Osteocyte (in vitro differentiated cells): Measurements from ENCODE around the gene OR10T2. TPM values are rescaled to one million over a fixed set of nuclear protein-coding genes. Genes with fewer than 3 reads are reported as not detected.

ENCODE experiments used
- DNase-seq: peaks from one replicate; pipeline ENCODE4 v3.0.0; 2021; ENCODE audit warnings: mixed read lengths; ENCODE audit not compliant: unreplicated experiment; ENCODE audit errors: extremely low spot score
- H3K27ac Mint-ChIP-seq: one replicate; pipeline ENCODE4 v1.8.0; 2021; ENCODE audit warnings: mild to moderate bottlenecking, mixed read lengths; ENCODE audit not compliant: unreplicated experiment
- H3K27me3 Mint-ChIP-seq: one replicate; pipeline ENCODE4 v1.8.0; 2021; ENCODE audit warnings: mixed read lengths; ENCODE audit not compliant: unreplicated experiment
- H3K36me3 Mint-ChIP-seq: one replicate; pipeline ENCODE4 v1.8.0; 2021; ENCODE audit warnings: mixed read lengths; ENCODE audit not compliant: unreplicated experiment
- H3K4me1 Mint-ChIP-seq: one replicate; pipeline ENCODE4 v1.8.0; 2021; ENCODE audit warnings: mixed read lengths; ENCODE audit not compliant: unreplicated experiment
- H3K4me3 Mint-ChIP-seq: one replicate; pipeline ENCODE4 v1.8.0; 2021; ENCODE audit warnings: mild to moderate bottlenecking, moderate library complexity, mixed read lengths; ENCODE audit not compliant: unreplicated experiment
- H3K9me3 Mint-ChIP-seq: one replicate; pipeline ENCODE4 v1.8.0; 2021; ENCODE audit warnings: mixed read lengths; ENCODE audit not compliant: unreplicated experiment
- total RNA-seq: library from RNA; stranded (reverse); gene quantifications from 2 replicates; pipeline ENCODE4 v1.2.1, GENCODE V29; 2021
- TF ChIP-seq, protein P1 (sequence below): fragments of 200-600 bp; sonication (generic); IDR thresholded peaks from 2 replicates; pipeline ENCODE4 v1.5.0; 2021; ENCODE audit warnings: antibody characterized with exemption, mild to moderate bottlenecking, moderate library complexity

The OR10T2 gene
- total RNA-seq, 1 donor from 2014 or later, result not detected

DNA sequence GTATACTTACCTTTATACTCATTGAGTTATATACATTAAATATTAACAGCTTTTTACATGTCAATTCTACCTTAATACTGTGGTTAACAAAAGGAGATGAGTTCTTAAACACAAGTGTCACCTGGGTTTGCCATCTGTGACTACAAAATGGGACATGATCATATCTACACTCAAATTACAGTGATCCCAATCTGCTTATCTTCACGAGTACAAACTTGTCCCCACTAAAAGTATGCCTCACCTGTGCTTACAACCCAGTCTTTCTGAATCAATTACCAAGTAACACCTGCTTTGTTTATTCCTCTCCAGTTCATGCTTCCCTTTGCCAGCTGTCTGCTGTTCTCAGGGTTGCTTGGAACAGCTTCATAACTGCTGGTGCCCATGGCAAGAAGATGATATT is 36.8 kb downstream of the OR10T2 start:
- Mint-ChIP-seq H3K4me1 (no peaks in the 10 kb centered on the region), H3K4me3 (no peak overlapping the region), H3K27me3 (no peaks in the 10 kb centered on the region), H3K9me3 (no peaks in the 10 kb centered on the region), H3K36me3 (no peaks in the 10 kb centered on the region), H3K27ac (no peak overlapping the region)
- TF ChIP-seq, protein P1, sequence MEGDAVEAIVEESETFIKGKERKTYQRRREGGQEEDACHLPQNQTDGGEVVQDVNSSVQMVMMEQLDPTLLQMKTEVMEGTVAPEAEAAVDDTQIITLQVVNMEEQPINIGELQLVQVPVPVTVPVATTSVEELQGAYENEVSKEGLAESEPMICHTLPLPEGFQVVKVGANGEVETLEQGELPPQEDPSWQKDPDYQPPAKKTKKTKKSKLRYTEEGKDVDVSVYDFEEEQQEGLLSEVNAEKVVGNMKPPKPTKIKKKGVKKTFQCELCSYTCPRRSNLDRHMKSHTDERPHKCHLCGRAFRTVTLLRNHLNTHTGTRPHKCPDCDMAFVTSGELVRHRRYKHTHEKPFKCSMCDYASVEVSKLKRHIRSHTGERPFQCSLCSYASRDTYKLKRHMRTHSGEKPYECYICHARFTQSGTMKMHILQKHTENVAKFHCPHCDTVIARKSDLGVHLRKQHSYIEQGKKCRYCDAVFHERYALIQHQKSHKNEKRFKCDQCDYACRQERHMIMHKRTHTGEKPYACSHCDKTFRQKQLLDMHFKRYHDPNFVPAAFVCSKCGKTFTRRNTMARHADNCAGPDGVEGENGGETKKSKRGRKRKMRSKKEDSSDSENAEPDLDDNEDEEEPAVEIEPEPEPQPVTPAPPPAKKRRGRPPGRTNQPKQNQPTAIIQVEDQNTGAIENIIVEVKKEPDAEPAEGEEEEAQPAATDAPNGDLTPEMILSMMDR, result no peak
- DNase-seq, result no peak

DNA sequence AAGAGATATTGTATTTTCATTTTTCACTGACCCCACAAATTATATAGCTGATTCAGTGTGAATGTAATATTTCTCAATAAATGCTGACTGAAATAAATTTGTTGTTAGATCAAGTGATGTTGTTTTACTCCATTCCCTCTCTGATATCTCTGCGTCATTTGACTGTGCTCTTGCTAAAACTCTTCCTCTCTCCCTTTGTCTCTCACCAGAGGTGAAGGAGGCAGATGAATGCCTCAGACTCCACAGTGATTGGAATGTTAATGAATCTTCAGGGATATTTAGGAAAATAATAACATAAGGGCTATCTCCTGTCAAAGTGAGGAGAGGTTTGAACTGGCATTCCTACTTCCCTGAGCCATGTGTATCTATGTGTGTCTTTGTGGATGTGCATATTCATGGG is 41.8 kb downstream of the OR10T2 start:
- TF ChIP-seq, protein P1, result no peak
- Mint-ChIP-seq H3K4me1 (no peaks in the 10 kb centered on the region), H3K36me3 (no peaks in the 10 kb centered on the region), H3K27me3 (no peaks in the 10 kb centered on the region), H3K9me3 (no peaks in the 10 kb centered on the region), H3K27ac (no peak overlapping the region), H3K4me3 (no peak overlapping the region)
- no peak for DNase-seq

DNA sequence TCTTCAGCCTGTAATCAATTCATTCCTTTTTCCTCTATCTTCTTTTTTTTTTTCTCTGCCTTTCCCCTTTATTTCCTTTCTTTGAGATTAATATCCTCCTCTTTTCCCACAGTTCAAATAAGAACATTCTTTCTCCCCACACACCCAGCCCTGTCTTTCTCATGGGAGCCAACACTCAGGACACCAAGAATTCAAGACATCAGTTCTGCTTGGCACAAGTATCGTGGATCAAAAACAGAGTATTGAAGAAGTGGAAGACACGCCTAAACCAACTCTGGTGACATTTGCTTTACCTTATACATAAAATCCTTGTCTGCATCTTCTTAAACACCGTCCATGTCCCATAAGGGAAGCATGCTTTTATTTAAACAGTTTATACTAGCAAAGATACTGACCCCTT is 42.6 kb downstream of the OR10T2 start:
- no peak overlapping the region for H3K27ac Mint-ChIP-seq
- no peaks in the 10 kb centered on the region for H3K27me3 Mint-ChIP-seq
- TF ChIP-seq, protein P1, result no peak
- H3K36me3 Mint-ChIP-seq, result no peaks in the 10 kb centered on the region
- H3K9me3 Mint-ChIP-seq, result no peaks in the 10 kb centered on the region
- no peaks in the 10 kb centered on the region for H3K4me1 Mint-ChIP-seq
- no peak overlapping the region for H3K4me3 Mint-ChIP-seq
- DNase-seq, result no peak

DNA sequence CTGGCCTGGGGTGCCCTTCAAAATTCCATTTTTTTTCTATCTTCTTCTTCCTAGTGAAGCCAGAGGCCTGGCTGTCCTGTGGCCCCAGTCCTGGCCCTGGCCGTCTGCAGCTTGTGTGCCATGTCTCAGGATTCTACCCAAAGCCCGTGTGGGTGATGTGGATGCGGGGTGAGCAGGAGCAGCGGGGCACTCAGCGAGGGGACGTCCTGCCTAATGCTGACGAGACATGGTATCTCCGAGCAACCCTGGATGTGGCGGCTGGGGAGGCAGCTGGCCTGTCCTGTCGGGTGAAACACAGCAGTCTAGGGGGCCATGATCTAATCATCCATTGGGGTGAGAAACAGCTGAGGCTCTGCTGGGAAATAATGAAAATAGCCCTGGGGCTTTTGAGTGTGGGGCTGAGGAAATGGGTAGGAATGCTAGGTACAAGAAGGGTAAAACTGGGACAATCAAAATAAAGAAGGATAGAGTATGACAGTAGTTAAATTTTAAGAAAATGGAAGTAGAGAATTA is 43.4 kb downstream of the OR10T2 start:
- no peaks in the 10 kb centered on the region for H3K27me3 Mint-ChIP-seq
- H3K27ac Mint-ChIP-seq, result no peak overlapping the region
- no peaks in the 10 kb centered on the region for H3K9me3 Mint-ChIP-seq
- H3K4me3 Mint-ChIP-seq, result no peak overlapping the region
- TF ChIP-seq, protein P1, result no peak
- no peaks in the 10 kb centered on the region for H3K36me3 Mint-ChIP-seq
- no peak for DNase-seq
- H3K4me1 Mint-ChIP-seq, result no peaks in the 10 kb centered on the region

DNA sequence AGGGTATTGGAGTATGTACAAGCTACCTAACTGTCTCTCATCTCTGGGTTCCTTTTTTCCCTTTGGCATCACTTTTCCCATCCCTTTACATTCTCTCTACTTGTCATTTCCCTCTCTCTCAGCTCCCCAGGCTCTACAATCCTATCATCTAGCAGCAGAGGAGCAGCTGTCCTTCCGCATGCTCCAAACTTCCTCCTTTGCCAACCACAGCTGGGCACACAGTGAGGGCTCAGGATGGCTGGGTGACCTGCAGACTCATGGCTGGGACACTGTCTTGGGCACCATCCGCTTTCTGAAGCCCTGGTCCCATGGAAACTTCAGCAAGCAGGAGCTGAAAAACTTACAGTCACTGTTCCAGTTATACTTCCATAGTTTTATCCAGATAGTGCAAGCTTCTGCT is 45.0 kb downstream of the OR10T2 start:
- H3K27me3 Mint-ChIP-seq, result no peaks in the 10 kb centered on the region
- DNase-seq, result no peak
- H3K4me3 Mint-ChIP-seq, result no peak overlapping the region
- TF ChIP-seq, protein P1, result no peak
- H3K4me1 Mint-ChIP-seq, result no peaks in the 10 kb centered on the region
- H3K27ac Mint-ChIP-seq, result no peak overlapping the region
- no peaks in the 10 kb centered on the region for H3K36me3 Mint-ChIP-seq
- no peaks in the 10 kb centered on the region for H3K9me3 Mint-ChIP-seq
